Heart right ventricle (tissue), 16 donors: ENCODE data around the gene PCSK1. TPM values are rescaled to one million over a fixed set of nuclear protein-coding genes. Genes with fewer than 3 reads are reported as not detected.

Experiments used
- ATAC-seq, 8 donors: fragments of 200-7000 bp; cut with Tn5 transposase; one replicate each; pipeline ENCODE4 v1.9.1; 2020; ENCODE audit warnings: mild to moderate bottlenecking in 8 of 8, moderate library complexity in 8 of 8, moderate number of reproducible peaks in 1 of 8
- DNase-seq, 2 donors: peaks; one replicate each; pipeline ENCODE4 v3.0.0-alpha.2; 2020
- H3K27ac ChIP-seq, 10 donors: fragments of 200-600 bp; sonication (generic) in 2 of 10; one replicate each; pipeline versions ENCODE4 v1.5.0 to v1.8.0; 2020 to 2022; ENCODE audit warnings: mild to moderate bottlenecking in 3 of 10
- H3K27me3 ChIP-seq, 7 donors: fragments of 200-600 bp; one replicate each; pipeline ENCODE4 v1.8.0; 2021 to 2022; ENCODE audit warnings: mild to moderate bottlenecking in 2 of 7
- H3K36me3 ChIP-seq, 9 donors: fragments of 200-600 bp; sonication (generic) in 1 of 9; one replicate each; pipeline versions ENCODE4 v1.5.0 to v1.8.0; 2020 to 2022; ENCODE audit warnings: mild to moderate bottlenecking in 2 of 9
- H3K4me1 ChIP-seq, 9 donors: fragments of 200-600 bp; sonication (generic) in 1 of 9; one replicate each; pipeline versions ENCODE4 v1.5.0 to v1.8.0; 2020 to 2022; ENCODE audit warnings: mild to moderate bottlenecking in 4 of 9
- H3K4me3 ChIP-seq, 10 donors: fragments of 200-600 bp; sonication (generic) in 2 of 10; one replicate each; pipeline versions ENCODE4 v1.5.0 to v1.8.0; 2020 to 2022; ENCODE audit warnings: mild to moderate bottlenecking in 7 of 10, moderate library complexity in 2 of 10
- H3K9me3 ChIP-seq, 11 donors: fragments of 200-600 bp in 10 of 11; sonication (generic) in 2 of 11; one replicate each; pipeline versions ENCODE4 v1.5.0 to v1.8.0; 2013 to 2022; ENCODE audit warnings: mild to moderate bottlenecking in 2 of 11, control low read depth in 1 of 11, moderate library complexity in 1 of 11
- WGBS, 2 donors: extraction: QIAGEN DNeasy Blood & Tissue Kit; methylation state at CpG; one replicate each; pipeline ENCODE4 v1.1.7; 2013; ENCODE audit warnings: inconsistent platforms in 1 of 2; 5-methylcytosine and 5-hydroxymethylcytosine counted together
- intact Hi-C, 10 donors: fragments of 100-400 bp; cut with DNase I; formaldehyde crosslinking; loops; one replicate each; pipeline versions ENCODE4 v1.11.1 to v1.14.2; 2022
- polyA plus RNA-seq, 2 donors: library from polyadenylated mRNA; stranded (reverse); fragments of 200-250 nt; gene quantifications; one replicate each; pipeline ENCODE4 v1.2.3, GENCODE V29; 2013
- total RNA-seq, 10 donors: library from RNA; stranded (reverse); fragmentation: NEBNext Ultra II Directional in 3 of 10; extraction: Animal tissue kit (Norgen Biotek cat#: 25700) in 3 of 10; gene quantifications; one replicate each; pipeline versions ENCODE4 v1.2.1 to v1.2.4, GENCODE V29; 2021 to 2023
- TF ChIP-seq, protein P1 (sequence below), 9 donors: fragments of 200-600 bp; sonication (generic) in 2 of 9; IDR thresholded peaks; one replicate each; pipeline versions ENCODE4 v1.5.0 to v1.8.0; 2021 to 2022; ENCODE audit warnings: antibody characterized with exemption in 9 of 9, mild to moderate bottlenecking in 5 of 9, moderate library complexity in 1 of 9
- donor health status: Arrhythmogenic right ventricular cardiomyopathy.
- donor health status: ischemic (EF 13 %, LVEDD 7.1; RV severe dilation, severe dysfunction).
- donor health status: healthy with polysubstance abuse.
- donor health status: DM: no; HTN: yes; CAD: no.
- donor health status: DM: no; HTN: no; CAD: no.
- donor health status: ischemic (EF 25% LVEDD 6.9; RV normal size, moderate dysfunction).
- donor health status: ischemic (EF 25% LVEDD 5.7; RV mildly dilated, moderate dysfunction).
- donor health status: healthy.
- donor health status: DM: yes; HTN: yes; CAD: no.
- donor health status: Ischemic cardiomyopathy.
- donor health status: ischemic (EF 35%, LVEDD 5.7; RV mildly dilated, moderate dysfunction).
- donor health status: nonischemic (EF 11% LVEDD 7.7; RV severe dilation, severe dysfunction).
- donor health status: DM: yes; HTN: yes; CAD: no.
- donor health status: PGD.
- donor health status: ischemic (EF 29% LVEDD 5.4; RV normal size, mild dysfunction).
- donor health status: nonischemic (EF 23%, LVEDD 6.1; RV moderate dilation, normal function).

The PCSK1 gene
- total and polyA plus RNA-seq, 12 donors, result 0.15 to 0.65 (median 0.28) TPM; not detected in 3

DNA sequence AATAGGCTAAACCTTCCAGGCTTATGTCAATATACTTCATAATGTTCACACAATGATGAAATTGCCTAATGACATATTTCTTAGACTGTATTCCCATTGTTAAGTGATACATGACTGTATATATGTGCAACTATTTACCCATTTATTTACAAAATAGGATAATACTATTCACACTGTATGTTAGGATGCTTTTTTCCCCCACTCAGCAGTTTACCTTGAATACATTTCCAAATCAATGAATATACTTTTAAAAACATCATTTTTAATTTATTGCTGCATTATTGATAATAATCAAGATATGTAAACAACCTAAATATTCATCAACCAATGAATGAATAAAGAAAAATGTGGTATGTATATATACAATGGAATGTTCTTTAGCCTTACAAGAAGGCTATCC is 55.5 kb downstream of the PCSK1 start:
- TF ChIP-seq, protein P1, sequence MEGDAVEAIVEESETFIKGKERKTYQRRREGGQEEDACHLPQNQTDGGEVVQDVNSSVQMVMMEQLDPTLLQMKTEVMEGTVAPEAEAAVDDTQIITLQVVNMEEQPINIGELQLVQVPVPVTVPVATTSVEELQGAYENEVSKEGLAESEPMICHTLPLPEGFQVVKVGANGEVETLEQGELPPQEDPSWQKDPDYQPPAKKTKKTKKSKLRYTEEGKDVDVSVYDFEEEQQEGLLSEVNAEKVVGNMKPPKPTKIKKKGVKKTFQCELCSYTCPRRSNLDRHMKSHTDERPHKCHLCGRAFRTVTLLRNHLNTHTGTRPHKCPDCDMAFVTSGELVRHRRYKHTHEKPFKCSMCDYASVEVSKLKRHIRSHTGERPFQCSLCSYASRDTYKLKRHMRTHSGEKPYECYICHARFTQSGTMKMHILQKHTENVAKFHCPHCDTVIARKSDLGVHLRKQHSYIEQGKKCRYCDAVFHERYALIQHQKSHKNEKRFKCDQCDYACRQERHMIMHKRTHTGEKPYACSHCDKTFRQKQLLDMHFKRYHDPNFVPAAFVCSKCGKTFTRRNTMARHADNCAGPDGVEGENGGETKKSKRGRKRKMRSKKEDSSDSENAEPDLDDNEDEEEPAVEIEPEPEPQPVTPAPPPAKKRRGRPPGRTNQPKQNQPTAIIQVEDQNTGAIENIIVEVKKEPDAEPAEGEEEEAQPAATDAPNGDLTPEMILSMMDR (IDR thresholded peaks at IDR 0.05), result no peak
- peaks cover 0 to 4% (median 0%) of the 10 kb centered on the region in 9 donors for H3K4me1 ChIP-seq
- H3K27ac ChIP-seq, result no peak overlapping the region
- no peak overlapping the region for H3K4me3 ChIP-seq
- no peaks in the 10 kb centered on the region for H3K27me3 ChIP-seq
- intact Hi-C loops, result loop anchor here in 1 of 10 donors (10.0 kb wide), 1 partner anchor 227 kb away; no protein-coding TSS in a partner anchor
- no peaks in the 10 kb centered on the region for H3K36me3 ChIP-seq
- DNase-seq (no peak), ATAC-seq (no peak)
- no peaks in the 10 kb centered on the region for H3K9me3 ChIP-seq

DNA sequence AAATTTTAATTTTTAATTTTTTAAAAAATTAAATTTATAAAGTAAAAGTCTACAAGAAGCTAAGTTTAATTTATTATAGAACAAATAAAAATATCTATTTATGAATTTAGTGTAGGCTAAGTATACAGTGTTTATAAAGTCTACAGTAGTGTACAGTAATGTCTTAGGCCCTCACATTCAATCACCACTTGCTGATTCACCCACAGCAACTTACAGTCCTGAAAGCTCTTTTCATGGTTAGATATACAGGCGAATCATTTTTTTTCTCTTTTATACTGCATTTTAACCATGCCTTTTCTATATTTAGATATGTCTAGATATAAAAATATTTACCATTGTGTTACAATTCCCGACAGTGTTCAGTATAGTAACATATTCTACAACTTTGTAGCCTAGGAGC is 55.9 kb downstream of the PCSK1 start:
- DNase-seq (no peak), ATAC-seq (no peak)
- H3K27ac ChIP-seq, result no peak overlapping the region
- intact Hi-C loops, result loop anchor here in 1 of 10 donors (10.0 kb wide), 1 partner anchor 228 kb away; no protein-coding TSS in a partner anchor
- 46 to 49% methylated on average over 2 of the region's 2 CpGs for WGBS, 2 donors
- H3K36me3 ChIP-seq, result no peaks in the 10 kb centered on the region
- H3K4me3 ChIP-seq, result no peak overlapping the region
- H3K9me3 ChIP-seq, result no peaks in the 10 kb centered on the region
- no peaks in the 10 kb centered on the region for H3K27me3 ChIP-seq
- peaks cover 0 to 4% (median 0%) of the 10 kb centered on the region in 9 donors for H3K4me1 ChIP-seq
- TF ChIP-seq, protein P1 (IDR thresholded peaks at IDR 0.05), result no peak

DNA sequence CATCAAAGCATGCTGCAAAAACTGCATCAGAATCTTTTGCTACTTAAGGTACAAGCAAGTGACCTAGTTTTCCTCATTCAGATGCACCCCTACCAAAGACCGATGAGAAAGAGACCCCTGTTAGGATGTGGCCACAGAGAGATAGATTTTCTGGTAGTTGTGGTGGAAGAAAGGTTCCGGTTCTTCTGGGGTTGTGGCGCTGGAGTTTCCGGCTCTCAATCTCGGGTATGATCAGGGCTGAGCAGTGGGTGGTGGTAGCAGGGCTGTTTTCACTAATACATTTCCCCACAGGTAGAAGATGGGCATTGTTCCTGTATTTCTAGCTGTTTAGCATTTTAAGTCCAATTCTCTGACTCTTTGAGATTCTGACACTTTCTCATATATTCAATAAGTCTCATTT is 58.4 kb downstream of the PCSK1 start:
- H3K9me3 ChIP-seq, result no peaks in the 10 kb centered on the region
- intact Hi-C loops, result loop anchor here in 1 of 10 donors (10.0 kb wide), 1 partner anchor 230 kb away; no protein-coding TSS in a partner anchor
- H3K4me1 ChIP-seq, result no peaks in the 10 kb centered on the region
- H3K36me3 ChIP-seq, result no peaks in the 10 kb centered on the region
- H3K27ac ChIP-seq, result no peak overlapping the region
- H3K4me3 ChIP-seq, result no peak overlapping the region
- ATAC-seq (no peak), DNase-seq (no peak)
- WGBS, 2 donors, result 88 to 91% methylated on average over 5 of the region's 5 CpGs
- H3K27me3 ChIP-seq, result no peaks in the 10 kb centered on the region
- TF ChIP-seq, protein P1 (IDR thresholded peaks at IDR 0.05), result no peak

DNA sequence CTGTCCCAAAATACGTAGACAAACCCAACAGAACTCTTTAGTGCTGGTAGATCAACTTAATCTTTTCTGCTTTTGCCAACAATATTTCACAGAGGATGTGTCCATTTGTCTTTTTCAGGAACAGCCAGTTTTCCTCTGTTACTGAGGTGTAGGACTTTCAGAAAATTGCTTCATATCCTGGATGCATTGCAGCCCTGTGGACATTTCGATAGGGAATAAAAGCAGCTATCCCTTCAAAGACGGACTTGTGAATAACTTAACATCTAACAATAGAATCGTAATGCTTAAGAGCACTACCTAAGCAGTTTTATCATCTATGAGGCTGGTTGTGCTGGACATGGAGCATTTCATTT is 59.7 kb downstream of the PCSK1 start:
- TF ChIP-seq, protein P1 (IDR thresholded peaks at IDR 0.05), result no peak
- DNase-seq, result no peak
- Histone ChIP-seq H3K27me3 (no peaks in the 10 kb centered on the region), H3K27ac (no peak overlapping the region), H3K9me3 (no peaks in the 10 kb centered on the region), H3K4me3 (no peak overlapping the region), H3K36me3 (no peaks in the 10 kb centered on the region), H3K4me1 (no peaks in the 10 kb centered on the region)
- no peak for ATAC-seq
- intact Hi-C loops, result loop anchor here in 1 of 10 donors (10.0 kb wide), 1 partner anchor 231 kb away; no protein-coding TSS in a partner anchor
- 79 to 92% methylated on average over 4 of the region's 4 CpGs for WGBS, 2 donors
